Neural progenitor cell (in vitro differentiated cells): ENCODE measurements around the gene RYR1. TPM values are rescaled to one million over a fixed set of nuclear protein-coding genes. Genes with fewer than 3 reads are reported as not detected.

Source experiments
- DNase-seq: peaks from one replicate; pipeline ENCODE4 v3.0.0-alpha.2; 2016; ENCODE audit warnings: low spot score
- H2AFZ ChIP-seq: fragments of 200-600 bp; sonication (generic); replicated peaks from 2 replicates; pipeline ENCODE4 v1.6.1; 2016; ENCODE audit warnings: antibody characterized with exemption
- H3F3A ChIP-seq: fragments of 200-600 bp; sonication (generic); 2 replicates; pipeline ENCODE4 v1.6.1; 2016; ENCODE audit warnings: antibody characterized with exemption, low read depth
- H3K27ac ChIP-seq: fragments of 200-600 bp; sonication (generic); 2 replicates; pipeline ENCODE4 v1.5.1; 2016; ENCODE audit warnings: mild to moderate bottlenecking
- H3K27me3 ChIP-seq: fragments of 200-600 bp; sonication (generic); 2 replicates; pipeline ENCODE4 v1.6.1; 2016; ENCODE audit warnings: mild to moderate bottlenecking, moderate library complexity
- H3K36me3 ChIP-seq: fragments of 200-600 bp; sonication (generic); 2 replicates; pipeline ENCODE4 v1.5.1; 2016
- H3K4me1 ChIP-seq: fragments of 200-600 bp; sonication (generic); 2 replicates; pipeline ENCODE4 v1.6.1; 2016; ENCODE audit warnings: mixed run types
- H3K4me2 ChIP-seq: fragments of 200-600 bp; sonication (generic); 2 replicates; pipeline ENCODE4 v1.6.1; 2016
- H3K4me3 ChIP-seq: fragments of 200-600 bp; sonication (generic); 2 replicates; pipeline ENCODE4 v1.5.1; 2016
- H3K79me2 ChIP-seq: fragments of 200-600 bp; sonication (generic); 2 replicates; pipeline ENCODE4 v1.6.1; 2016; ENCODE audit warnings: low read depth
- H3K9ac ChIP-seq: fragments of 200-600 bp; sonication (generic); 2 replicates; pipeline ENCODE4 v1.6.1; 2016
- H3K9me3 ChIP-seq: fragments of 200-600 bp; sonication (generic); 2 replicates; pipeline ENCODE4 v1.5.1; 2016; ENCODE audit warnings: low read depth
- H4K20me1 ChIP-seq: fragments of 200-600 bp; sonication (generic); 2 replicates; pipeline ENCODE4 v1.6.1; 2016; ENCODE audit warnings: low read depth
- H3K27ac Mint-ChIP-seq: 3 replicates; pipeline ENCODE4 v1.8.0; 2021; ENCODE audit warnings: mixed read lengths
- H3K27me3 Mint-ChIP-seq: 2 replicates; pipeline ENCODE4 v1.8.0; 2022; ENCODE audit warnings: low read depth, mild to moderate bottlenecking, inconsistent platforms, moderate library complexity, mixed read lengths; ENCODE audit not compliant: insufficient read depth
- H3K36me3 Mint-ChIP-seq: 3 replicates; pipeline ENCODE4 v1.8.0; 2021; ENCODE audit warnings: mixed read lengths
- H3K4me1 Mint-ChIP-seq: 3 replicates; pipeline ENCODE4 v1.8.0; 2021; ENCODE audit warnings: mixed read lengths
- H3K4me3 Mint-ChIP-seq: 3 replicates; pipeline ENCODE4 v1.8.0; 2021; ENCODE audit warnings: mild to moderate bottlenecking, moderate library complexity, mixed read lengths
- H3K9me3 Mint-ChIP-seq: 3 replicates; pipeline ENCODE4 v1.8.0; 2020; ENCODE audit warnings: mixed read lengths
- CTCF ChIP-seq: fragments of 200-600 bp; sonication (generic); IDR thresholded peaks from 2 replicates; pipeline ENCODE4 v1.5.1; 2017; ENCODE audit warnings: antibody characterized with exemption, mild to moderate bottlenecking
- EZH2 ChIP-seq: fragments of 200-600 bp; sonication (generic); IDR thresholded peaks from 2 replicates; pipeline ENCODE4 v1.6.1; 2017; ENCODE audit warnings: antibody characterized with exemption, mild to moderate bottlenecking, moderate library complexity
- EZH2phosphoT487 ChIP-seq: fragments of 200-600 bp; sonication (generic); IDR thresholded peaks from 2 replicates; pipeline ENCODE4 v1.6.1; 2017; ENCODE audit warnings: antibody characterized with exemption
- total RNA-seq: library from RNA; depleted of rRNA; stranded (reverse); fragments of >200 nt; gene quantifications from 2 replicates; pipeline ENCODE4 v1.2.3, GENCODE V29; 2015; ENCODE audit warnings: low replicate concordance

The RYR1 gene
- total RNA-seq, 1 donor from 2014 or later: 0.60 TPM

GRCh38 chr19:38497907-38498306 lies 64.4 kb downstream of the RYR1 start:
- Histone ChIP-seq H3K9me3 (no peaks in the 10 kb centered on the region), H4K20me1 (no peaks in the 10 kb centered on the region), H3K27me3 (no peaks in the 10 kb centered on the region), H2AFZ (no peak overlapping the region), H3K79me2 (no peaks in the 10 kb centered on the region), H3K4me1 (no peaks in the 10 kb centered on the region), H3K27ac (no peak overlapping the region), H3F3A (no peaks in the 10 kb centered on the region), H3K9ac (no peak overlapping the region), H3K4me2 (no peak overlapping the region), H3K36me3 (no peaks in the 10 kb centered on the region), H3K4me3 (no peak overlapping the region)
- H3K36me3 Mint-ChIP-seq: no peaks in the 10 kb centered on the region
- peaks cover 9% of the 10 kb centered on the region for H3K4me1 Mint-ChIP-seq
- no peak overlapping the region for H3K27ac Mint-ChIP-seq
- H3K27me3 Mint-ChIP-seq: peaks cover 4% of the 10 kb centered on the region
- TF ChIP-seq EZH2phosphoT487 (no peak), CTCF (no peak), EZH2 (no peak)
- H3K9me3 Mint-ChIP-seq: no peaks in the 10 kb centered on the region
- DNase-seq: no peak
- H3K4me3 Mint-ChIP-seq: no peak overlapping the region

DNA sequence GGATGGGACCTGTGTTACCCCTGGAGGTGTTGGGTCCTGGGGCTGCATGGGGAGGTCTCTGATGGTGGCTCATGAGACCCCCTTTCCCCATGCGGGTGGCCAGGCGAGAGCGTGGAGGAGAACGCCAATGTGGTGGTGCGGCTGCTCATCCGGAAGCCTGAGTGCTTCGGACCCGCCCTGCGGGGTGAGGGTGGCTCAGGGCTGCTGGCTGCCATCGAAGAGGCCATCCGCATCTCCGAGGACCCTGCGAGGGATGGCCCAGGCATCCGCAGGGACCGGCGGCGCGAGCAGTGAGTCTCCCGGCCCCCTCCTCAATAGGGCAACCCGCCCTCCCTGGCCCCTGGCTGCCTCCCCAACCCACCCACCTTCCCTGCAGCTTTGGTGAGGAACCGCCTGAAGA lies 66.0 kb downstream of the RYR1 start:
- Mint-ChIP-seq H3K4me3 (no peak overlapping the region), H3K36me3 (no peaks in the 10 kb centered on the region), H3K4me1 (peaks cover 9% of the 10 kb centered on the region), H3K27me3 (peaks cover 6% of the 10 kb centered on the region), H3K27ac (no peak overlapping the region), H3K9me3 (peaks cover 5% of the 10 kb centered on the region)
- no peak overlapping the region for H3K4me3 ChIP-seq
- H3K9me3 ChIP-seq: no peaks in the 10 kb centered on the region
- H3K27ac ChIP-seq: no peak overlapping the region
- no peak for DNase-seq
- no peaks in the 10 kb centered on the region for H4K20me1 ChIP-seq
- H3F3A ChIP-seq: peaks cover 3% of the 10 kb centered on the region
- no peak overlapping the region for H2AFZ ChIP-seq
- H3K27me3 ChIP-seq: no peaks in the 10 kb centered on the region
- no peaks in the 10 kb centered on the region for H3K79me2 ChIP-seq
- no peaks in the 10 kb centered on the region for H3K36me3 ChIP-seq
- H3K4me1 ChIP-seq: no peaks in the 10 kb centered on the region
- TF ChIP-seq CTCF (no peak), EZH2phosphoT487 (no peak), EZH2 (no peak)
- H3K9ac ChIP-seq: no peak overlapping the region
- H3K4me2 ChIP-seq: no peak overlapping the region

GRCh38 chr19:38500450-38500849 lies 67.0 kb downstream of the RYR1 start:
- peaks cover 6% of the 10 kb centered on the region for H3K27me3 Mint-ChIP-seq
- Histone ChIP-seq H3K27ac (no peak overlapping the region), H3K36me3 (no peaks in the 10 kb centered on the region), H3K79me2 (no peaks in the 10 kb centered on the region), H2AFZ (no peak overlapping the region), H3K4me2 (no peak overlapping the region), H3K9me3 (no peaks in the 10 kb centered on the region), H3K27me3 (no peaks in the 10 kb centered on the region), H3F3A (peaks cover 3% of the 10 kb centered on the region), H3K9ac (no peak overlapping the region), H4K20me1 (no peaks in the 10 kb centered on the region), H3K4me3 (no peak overlapping the region), H3K4me1 (no peaks in the 10 kb centered on the region)
- DNase-seq: no peak
- peaks cover 5% of the 10 kb centered on the region for H3K9me3 Mint-ChIP-seq
- peaks cover 9% of the 10 kb centered on the region for H3K4me1 Mint-ChIP-seq
- no peak overlapping the region for H3K27ac Mint-ChIP-seq
- H3K36me3 Mint-ChIP-seq: no peaks in the 10 kb centered on the region
- no peak overlapping the region for H3K4me3 Mint-ChIP-seq
- TF ChIP-seq CTCF (no peak), EZH2phosphoT487 (no peak), EZH2 (no peak)
